ENCODE data around the gene AMIGO3.
"Not testable (repeated sequence)": the region's sequence is repeated elsewhere in the genome, so short reads cannot be mapped to it uniquely, and the experiment has no call there.

AMIGO3 gene

DNA sequence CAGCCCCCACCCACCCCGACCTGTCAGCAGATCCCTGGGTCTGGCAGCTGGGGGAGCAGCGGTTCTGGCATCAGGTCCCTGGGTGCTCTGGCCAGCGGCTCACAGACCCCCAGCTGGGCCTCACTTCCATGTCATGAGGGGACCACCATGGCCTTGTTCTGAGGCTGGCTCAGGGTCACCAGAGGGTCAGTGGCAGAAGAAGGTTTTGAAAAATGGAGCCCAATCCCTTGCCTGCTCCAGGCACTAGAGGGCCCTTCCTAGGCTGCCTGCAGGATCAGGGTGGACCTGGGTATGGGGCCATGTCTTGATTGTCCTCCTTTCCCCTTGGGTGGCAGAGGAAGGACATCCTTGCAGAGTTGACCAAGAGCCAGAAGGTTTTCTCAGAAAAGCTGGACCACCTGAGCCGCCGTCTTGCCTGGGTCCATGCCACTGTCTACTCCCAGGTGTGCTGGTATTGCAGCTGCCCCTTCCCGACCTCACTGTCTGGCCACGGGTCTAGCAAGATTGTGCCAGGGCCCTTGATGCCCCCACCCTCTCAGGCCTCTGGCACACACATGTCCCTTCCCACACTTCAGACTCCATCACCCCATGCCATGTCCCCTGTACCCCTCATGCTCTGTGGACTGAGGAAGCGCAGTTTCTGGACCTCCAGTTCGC, 12.9 kb downstream of the AMIGO3 start:
- no peak for DNase-seq

DNA sequence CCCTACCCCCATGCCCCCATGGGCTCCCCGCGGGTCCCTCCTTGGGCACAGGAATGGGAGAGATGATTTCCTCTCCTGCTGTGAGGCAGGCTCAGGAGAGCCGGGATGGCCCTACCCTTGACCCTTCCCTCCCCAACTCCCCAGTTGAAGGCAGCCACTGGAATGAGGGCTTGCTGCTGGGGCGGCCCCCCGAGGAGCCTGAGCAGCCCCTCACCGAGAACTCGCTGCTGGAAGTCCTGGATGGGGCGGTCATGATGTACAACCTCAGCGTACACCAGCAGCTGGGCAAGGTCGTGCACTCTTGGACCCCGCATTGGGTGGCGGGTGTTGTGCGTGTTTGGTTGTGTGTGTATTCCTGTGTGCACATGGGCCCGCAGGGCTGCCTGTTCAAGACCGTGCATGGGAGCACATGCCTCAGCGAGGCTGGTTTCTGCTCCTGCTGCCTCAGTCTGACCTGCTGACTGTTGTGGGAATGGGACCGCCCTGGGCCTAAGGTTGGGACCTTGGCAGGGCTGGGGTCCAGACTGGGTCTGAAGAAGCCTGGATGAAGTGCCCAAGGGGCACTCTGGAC, 14.0 kb downstream of the AMIGO3 start:
- DNase-seq, result no peak

DNA sequence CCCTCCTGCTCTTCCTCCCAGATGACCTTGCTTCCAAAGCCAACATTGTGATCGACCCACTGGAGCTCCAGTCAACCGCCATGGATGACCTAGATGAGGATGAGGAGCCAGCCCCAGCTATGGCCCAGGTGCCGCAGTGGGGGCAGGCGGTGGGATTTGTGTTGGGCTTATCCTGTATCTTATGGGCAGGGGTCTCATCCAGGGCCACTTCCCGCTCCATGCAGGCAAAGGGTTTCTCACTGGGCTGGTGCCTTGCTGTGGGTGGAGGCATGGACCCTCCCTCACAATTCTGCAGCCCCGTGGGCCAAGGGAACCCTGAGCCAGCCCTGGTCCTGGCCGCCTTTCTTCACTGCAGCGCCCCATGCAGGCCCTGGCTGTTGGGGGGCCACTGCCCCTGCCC, 14.9 kb downstream of the AMIGO3 start:
- no peak for DNase-seq

DNA sequence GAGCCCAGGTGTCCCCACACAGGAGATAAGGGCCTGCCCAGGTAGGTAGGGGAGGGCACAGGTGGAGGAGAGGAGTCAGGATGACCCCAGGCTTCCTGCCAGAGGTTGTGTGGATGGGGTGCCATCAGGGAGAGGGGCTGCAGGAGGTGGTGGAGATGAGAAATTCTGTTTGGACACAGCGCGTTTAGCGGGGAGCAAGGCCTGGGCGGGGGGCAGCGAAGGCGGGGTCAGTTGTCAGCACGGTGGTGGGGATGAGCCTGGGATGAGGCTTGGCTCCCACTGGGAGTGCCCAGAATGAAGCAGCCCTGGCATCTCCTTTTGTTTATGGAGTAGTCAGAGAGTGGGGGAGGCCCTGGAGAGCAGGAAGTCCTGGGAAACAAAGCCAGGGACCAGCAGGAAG, 15.5 kb downstream of the AMIGO3 start:
- DNase-seq, result no peak

DNA sequence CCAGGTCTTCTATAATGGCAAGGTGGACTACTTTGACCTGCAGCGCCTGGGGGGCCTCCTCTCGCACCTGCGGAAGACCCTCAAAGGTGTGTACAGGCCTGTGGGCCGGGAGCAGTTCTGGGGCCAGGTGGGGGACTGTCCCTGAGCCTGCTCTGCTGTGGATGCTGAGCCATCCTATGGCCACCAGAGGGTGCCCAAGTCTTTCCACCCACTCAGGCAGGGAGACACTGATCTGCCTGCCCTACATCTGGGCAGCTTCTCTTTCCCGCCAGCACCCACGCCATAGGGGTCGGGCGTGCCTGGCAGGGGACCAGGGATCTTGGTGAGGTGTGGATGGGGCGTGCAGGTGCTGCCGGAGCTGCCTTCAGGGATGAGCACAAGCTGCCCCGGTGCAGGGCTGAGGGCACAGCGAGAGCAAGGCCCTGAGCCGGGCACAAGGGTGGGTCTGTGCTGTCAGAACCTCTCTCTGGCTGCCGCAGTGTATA, 16.0 kb downstream of the AMIGO3 start:
- peak; percentile 36 for DNase-seq

DNA sequence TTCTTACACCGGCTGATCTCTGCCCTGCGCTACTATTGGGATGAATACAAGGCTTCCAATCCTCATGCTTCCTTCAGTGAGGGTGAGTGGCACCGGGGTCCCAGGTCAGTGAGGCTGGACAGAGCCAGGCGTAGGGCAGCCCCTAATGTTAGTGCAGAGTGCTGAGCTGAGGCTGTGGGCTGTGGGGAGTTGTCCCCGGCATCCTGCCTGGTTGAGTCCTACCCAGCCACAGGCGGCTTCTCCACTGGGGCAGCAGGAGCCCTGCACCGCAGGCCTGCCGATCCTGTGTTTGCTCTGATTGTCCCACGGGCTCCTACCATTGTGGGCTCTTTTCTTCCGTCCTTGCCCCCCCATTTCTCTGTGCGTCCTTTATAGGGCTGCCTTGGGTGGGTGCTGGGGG, 16.8 kb downstream of the AMIGO3 start:
- DNase-seq, result no peak

DNA sequence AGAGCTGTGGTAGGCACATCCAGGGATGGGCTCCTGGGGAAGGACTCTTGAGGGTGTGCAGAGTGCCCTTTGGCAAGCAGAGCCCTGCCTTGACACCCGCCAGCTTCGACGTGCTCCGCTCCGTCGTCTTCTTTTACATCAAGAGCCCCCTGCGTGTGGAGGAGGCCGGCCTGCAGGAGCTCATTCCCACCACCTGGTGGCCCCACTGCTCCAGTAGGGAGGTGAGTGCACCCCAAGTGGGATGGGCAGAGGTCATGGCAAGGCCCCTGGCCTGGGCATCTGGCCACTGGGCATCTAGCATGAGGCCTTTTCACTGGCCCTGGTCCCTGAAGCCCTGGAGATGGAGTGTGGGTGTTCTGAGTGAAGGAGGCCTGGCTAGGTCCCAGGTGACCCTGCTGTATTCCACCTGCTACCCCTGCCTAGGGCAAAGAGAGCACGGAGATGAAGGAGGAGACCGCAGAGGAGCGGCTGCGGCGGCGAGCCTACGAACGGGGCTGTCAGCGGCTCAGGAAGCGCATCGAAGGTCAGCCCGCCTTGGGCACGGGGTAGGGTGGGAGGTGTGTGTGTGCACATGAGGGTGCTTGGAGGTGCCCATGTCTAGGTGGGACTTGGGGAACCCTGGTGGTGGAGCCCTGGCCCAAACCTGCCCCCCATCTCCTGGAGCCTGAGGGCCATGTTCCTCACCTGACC, 18.0 kb downstream of the AMIGO3 start:
- DNase-seq, result no peak

DNA sequence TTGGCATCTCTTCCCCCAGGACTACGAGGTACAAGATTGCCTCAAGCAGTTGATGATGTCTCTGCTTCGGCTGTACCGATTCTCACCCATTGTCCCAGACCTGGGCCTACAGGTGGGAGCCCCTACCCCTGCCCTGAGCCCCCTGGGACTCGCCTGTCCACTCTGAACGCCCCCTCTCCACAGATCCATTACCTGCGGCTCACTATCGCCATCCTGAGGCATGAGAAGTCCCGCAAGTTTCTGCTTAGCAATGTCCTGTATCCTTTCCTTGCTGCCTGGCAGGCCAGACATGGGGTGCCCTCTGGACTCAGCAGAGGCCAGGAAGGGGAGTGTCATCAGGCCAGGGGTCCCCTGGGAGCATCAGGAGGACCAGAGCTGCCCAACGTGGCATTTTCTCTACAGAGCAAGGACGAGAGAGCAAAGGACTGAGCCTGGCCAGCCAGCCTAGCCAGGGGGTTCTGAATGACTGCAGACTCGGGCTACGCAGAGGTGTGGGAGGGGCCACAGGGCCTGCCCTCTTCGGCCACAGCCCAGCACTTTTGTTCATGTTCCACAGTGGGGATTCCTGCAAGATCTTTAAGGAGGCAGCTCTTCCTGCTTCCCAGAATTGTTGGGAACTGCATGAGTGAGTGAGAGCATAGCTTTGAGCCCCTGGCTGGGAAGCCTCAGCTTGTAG, 18.9 kb downstream of the AMIGO3 start:
- no peak for DNase-seq

DNA sequence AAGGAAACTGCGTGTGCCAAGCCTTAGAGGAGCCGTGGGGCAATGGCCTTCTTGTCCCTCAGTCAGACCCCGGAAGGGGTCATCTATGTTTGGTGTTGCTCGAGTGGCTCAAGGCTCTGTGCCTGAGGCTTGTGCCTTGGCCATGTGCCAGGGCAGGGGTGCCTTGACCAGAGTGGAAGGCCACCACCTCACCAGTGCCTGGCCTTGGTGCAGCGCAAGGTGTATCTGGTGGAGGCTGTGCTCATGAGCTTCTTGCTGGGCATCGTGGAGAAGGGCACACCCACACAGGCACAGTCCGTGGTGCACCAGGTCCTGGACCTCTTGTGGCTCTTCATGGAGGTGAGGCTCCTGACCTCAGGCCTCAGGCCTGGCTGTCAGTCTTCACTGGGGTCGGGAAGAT, 19.5 kb downstream of the AMIGO3 start:
- DNase-seq, result no peak

DNA sequence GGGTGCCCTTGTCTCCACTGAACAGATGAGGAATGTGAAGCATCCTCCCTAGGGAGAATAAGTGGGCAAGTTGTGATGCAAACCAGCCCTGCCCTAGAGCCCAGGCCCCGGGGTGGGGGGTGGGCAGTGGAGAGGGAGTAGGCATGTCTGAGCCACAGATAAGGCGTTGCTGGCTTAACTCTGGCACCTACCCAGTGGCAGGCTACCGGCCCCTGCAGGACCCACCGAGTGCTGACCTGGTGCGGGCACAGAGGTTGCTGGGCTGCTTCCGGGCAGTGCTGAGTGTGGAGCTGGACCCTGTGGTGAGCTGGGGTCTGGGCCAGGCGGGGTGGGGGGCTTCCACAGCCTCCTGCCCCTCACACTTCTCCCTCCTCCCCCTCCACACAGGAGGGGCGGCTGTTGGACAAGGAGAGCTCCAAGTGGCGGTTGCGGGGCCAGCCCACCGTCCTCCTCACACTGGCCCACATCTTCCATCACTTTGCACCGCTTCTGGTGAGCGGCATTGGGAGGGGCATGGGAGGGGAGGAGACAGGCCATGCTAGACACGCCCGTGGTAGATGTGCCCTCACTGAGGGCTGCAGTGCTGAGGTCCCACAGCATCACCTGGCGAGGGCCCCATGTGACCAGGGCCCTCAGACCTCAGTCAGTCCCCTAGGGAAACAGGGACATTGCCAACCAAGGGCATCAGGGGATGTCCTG, 20.1 kb downstream of the AMIGO3 start:
- DNase-seq, result no peak

DNA sequence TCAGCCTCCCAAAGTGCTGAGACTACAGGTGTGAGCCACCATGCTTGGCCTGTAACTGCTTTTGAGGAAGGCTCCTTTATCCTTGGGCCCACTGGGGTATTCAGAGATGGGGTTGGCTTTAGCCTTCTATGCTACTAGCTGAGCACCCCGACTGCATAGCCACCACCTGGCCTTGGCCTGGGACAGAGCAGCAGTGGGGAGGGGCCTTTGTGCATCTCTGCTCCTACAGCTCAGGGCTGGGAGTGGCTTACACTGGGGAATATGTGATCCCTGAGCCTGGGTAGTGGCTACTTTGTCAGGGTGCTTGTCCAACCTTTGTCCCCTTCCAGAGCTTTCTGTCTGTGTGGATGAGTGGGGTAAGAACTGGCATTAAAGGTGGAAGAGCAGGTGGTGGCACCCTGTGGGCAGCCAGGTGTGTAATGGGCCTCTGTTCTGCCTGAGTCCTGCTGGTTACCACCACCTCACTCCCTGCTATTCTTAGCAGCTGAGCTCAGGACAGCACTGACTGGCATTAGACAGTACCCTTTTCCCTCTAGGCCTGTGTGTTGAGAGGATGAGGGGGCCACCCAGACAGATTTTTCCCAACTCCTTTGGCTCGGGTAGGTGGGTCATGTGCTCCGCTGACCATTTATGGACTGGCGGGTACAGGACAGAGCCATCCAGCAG, 24.0 kb downstream of the AMIGO3 start:
- DNase-seq, result not testable (repeated sequence)

DNA sequence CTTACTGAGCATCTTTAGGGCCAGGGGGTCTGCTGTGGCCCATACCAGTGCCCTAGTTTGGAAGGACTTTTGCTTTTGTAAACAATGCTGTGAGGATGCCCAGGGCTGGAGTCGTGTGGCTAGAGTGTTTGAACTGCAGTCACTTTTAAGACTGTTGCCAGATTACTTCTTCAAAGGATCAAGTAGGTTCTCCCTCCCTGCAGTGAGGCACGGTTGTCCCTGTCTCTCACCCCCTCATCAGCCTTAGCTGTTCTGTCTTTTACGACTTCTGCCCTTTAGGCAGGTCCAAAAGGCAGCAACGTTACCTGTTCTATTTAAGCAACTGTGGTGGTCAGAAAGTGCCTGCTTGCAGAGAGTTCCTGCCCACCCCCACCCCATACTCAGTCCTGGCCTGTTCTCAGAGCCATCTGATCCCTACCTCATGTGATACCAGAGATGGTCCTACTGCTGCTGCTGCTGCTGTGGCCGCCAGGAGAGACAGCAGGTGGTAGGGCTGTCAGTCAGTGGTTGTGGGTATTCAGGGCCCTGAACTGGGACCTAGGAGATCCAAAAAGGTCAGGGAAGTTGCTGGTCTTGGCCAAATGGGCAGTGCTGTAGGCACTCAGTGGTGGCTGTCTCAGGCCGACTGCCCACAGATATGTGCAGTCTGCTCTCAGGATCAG, 24.9 kb downstream of the AMIGO3 start:
- not testable (repeated sequence) for DNase-seq

DNA sequence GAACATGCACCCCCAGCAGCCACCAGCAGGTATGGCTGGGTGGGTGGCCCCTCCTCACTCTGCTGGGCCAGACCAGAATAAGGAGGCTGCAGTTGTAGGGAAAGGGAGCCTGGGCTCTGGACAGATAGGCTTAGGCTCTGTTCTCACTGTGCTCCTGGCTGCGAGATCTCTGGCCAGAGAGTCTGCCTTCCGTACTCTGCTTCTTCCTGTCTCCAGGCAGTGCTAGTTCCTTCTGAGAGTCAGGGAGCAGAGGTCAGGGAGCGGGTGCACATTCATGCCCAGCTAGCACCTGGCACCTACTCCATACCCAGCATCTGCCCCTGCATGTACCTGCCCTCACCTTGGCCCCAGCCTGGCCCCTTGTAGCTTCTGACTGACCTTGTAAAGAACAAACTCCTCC, 28.0 kb downstream of the AMIGO3 start:
- not testable (repeated sequence) for DNase-seq

DNA sequence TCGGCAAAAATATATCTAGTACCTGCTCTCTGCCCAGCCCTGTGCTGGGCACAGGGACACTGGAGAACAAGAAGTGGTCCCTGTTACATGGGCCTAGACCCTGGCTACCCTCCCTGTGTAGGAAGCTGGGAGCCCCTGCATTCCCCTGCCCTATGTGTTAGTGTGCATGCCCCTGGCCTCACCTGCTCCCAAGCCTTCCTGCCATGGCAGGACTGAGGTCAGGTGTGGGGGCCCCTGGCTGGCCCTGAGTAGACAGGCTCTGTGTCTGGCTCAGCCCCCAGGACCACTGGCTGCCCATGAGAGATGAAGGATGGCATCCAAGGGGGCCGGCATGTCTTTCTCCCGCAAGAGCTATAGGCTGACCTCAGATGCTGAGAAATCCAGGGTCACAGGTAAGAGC, 28.6 kb downstream of the AMIGO3 start:
- not testable (repeated sequence) for DNase-seq

DNA sequence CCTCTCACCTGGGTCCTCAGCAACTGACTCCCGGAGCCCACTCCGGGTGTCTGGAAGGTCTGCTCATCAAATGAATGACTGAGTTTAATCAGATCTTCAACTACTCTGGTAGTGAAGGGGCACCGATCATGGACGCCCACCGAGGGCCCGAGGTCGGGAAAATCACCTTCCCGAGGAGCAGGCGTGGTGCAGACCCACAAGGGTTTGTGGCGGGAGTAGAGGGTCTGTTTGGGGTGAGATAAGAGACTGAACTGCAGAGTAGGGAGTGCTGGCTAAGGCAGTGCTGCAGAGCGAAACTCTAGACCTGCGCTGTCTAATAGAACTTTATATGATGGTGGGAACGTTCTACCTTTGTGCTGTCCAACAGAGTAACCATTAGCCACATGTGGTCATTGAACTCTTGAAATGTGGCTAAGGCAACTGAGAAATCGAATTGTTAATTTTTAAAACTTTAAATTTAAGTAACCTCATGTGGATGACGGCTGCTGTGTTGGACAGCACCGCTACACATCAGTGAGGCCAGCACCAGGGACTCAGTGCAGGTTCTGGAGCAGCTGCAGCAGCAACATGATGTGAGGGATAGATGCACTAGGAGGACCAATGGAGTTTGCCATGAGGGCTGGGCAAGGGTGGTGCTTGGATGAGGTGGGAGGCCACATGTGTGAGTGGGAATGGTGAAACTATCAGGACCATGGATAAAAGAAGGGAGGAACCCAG, 29.4 kb downstream of the AMIGO3 start:
- not testable (repeated sequence) for DNase-seq

DNA sequence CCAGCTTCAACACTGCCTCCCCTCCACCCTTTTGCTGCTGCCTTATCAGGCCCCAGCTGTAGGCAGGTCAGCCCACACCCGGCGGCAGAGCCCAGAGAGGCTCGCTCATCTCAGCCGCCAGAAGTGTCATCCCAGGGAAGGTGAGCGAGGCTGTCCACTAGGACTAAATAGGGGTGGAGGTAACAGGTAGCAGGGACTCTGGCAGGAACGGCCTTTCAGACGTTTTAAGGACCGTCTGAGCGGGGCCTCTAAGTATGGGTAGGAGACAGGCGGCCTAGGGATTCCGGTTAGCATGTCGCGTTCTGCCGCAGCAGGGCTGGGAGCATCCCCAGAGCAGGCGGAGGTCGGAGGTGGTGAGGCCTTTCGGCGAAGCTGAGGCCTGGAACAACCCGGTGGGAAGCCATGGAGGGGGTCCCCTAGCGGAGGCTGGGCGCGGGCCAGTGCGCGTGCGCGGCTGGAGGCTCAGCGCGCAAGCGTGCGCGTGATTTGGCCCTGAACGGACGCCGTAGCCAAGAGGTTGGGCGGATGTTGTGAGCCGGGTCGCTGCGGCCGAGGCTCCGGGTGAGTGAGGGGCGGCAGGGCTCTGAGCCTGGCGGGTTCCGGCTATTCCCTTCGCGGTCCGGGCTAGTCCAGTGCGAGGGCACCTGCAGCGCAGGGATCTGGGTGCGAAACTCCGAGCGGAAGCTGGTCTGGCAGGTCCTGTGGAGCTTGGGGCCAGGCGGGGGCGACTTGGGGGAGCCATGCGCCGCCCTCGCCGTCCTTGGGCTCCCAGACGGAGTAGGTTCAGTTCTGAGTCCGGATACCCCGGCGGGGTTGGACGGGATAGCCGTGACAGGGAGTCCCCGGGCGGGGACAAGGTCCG, 30.2 kb downstream of the AMIGO3 start, which contains the start of the genes MST1 and RNF123:
Gene MST1, minus strand, starts transcription at position 429 of the 862 bp plus-strand sequence. CDS start 783 bp downstream, outside the sequence.
Gene RNF123, plus strand, starts transcription at position 512 of the 862 bp plus-strand sequence. CDS start 1,609 bp downstream, outside the sequence.
- DNase-seq, result peak; percentile 93

DNA sequence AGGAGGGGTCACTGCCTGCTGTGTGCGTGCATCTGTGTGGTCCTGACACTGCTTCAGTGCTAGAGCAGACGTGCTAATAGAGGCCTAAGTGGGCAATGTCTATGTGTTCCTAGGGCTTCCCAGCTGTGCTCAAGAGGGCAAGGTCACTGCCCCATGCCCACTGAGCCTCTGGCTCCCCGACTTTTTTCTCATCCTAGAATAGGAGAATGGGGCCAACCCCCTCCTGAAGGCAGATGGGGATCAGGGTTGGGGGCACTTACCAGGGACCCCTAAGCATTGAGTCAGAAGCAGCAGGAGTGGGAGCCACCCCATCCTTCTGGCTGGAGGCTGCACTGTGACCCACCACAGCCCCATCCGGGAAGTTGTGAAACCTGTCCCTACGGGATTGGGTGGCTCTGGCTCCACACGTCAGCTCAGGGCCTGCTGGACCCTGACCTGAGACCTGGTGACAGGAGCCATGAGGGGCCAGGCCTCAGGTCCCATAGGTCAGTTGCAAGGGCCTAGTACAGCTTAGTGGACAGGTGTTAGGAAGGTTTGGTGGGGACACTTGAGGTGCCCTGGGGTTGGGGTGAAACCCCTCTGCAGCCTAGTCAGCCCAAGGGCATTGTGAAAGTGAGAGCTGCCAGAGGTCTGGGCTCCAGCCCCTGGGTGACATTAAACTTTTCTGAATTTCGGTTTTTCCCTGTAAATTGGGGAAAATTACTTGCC, 31.0 kb downstream of the AMIGO3 start:
- DNase-seq, result not testable (repeated sequence)

DNA sequence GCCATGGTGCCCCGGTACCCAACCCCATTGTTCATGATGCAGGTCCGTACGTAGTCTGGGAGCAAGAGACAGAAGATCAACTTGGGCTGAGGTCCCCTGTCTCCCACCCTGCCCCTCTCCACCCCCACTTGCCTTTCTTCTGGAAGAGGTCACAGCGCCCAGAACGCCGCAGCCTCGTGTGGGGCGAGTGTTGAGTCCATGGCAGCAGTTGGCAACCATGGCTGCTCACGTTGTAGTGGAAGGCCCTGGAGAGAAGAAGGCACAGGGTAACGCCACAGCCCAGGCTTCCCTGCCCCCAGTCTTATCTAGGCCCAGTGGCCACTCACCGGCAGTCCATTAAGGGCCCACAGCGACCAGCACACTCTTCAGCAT, 32.1 kb downstream of the AMIGO3 start:
- DNase-seq, result not testable (repeated sequence)

All from T-helper 9 cell (primary cell).